Measurements from ENCODE around the gene PDXP.

Gene PDXP

GRCh38 chr22:37709445-37709765 lies 50.9 kb downstream of the PDXP start:
- DNase-seq (ENCODE audit: low spot score) = no peak
- no peak for TF ChIP-seq CTCF (IDR thresholded peaks at IDR 0.05; ENCODE audit: extremely low read depth, insufficient read depth, missing control alignments)
- in situ Hi-C loops (cut with MboI; ENCODE audit: low pct_unique_long_range_greater_than_20kb, low sequenced_read_pairs, unreplicated experiment) = no loop called here

GRCh38 chr22:37710675-37711074 lies 52.2 kb downstream of the PDXP start:
- no peak for DNase-seq (ENCODE audit: low spot score)
- in situ Hi-C loops (cut with MboI; ENCODE audit: low pct_unique_long_range_greater_than_20kb, low sequenced_read_pairs, unreplicated experiment) = no loop called here
- no peak for TF ChIP-seq CTCF (IDR thresholded peaks at IDR 0.05; ENCODE audit: extremely low read depth, insufficient read depth, missing control alignments)

GRCh38 chr22:37711490-37711889 lies 53.0 kb downstream of the PDXP start:
- in situ Hi-C loops (cut with MboI; ENCODE audit: low pct_unique_long_range_greater_than_20kb, low sequenced_read_pairs, unreplicated experiment) = no loop called here
- no peak for TF ChIP-seq CTCF (IDR thresholded peaks at IDR 0.05; ENCODE audit: extremely low read depth, insufficient read depth, missing control alignments)
- no peak for DNase-seq (ENCODE audit: low spot score)

- TF ChIP-seq CTCF (IDR thresholded peaks at IDR 0.05; ENCODE audit: extremely low read depth, insufficient read depth, missing control alignments) = no peak
- in situ Hi-C loops (cut with MboI; ENCODE audit: low pct_unique_long_range_greater_than_20kb, low sequenced_read_pairs, unreplicated experiment) = no loop called here
- DNase-seq (ENCODE audit: low spot score) = no peak
Measured at GRCh38 chr22:37713761-37714160, 55.2 kb downstream of the PDXP start.

GRCh38 chr22:37714634-37715033 lies 56.1 kb downstream of the PDXP start:
- TF ChIP-seq CTCF (IDR thresholded peaks at IDR 0.05; ENCODE audit: extremely low read depth, insufficient read depth, missing control alignments) = no peak
- in situ Hi-C loops (cut with MboI; ENCODE audit: low pct_unique_long_range_greater_than_20kb, low sequenced_read_pairs, unreplicated experiment) = no loop called here
- DNase-seq (ENCODE audit: low spot score) = no peak

GRCh38 chr22:37715760-37716159 lies 57.2 kb downstream of the PDXP start:
- in situ Hi-C loops (cut with MboI; ENCODE audit: low pct_unique_long_range_greater_than_20kb, low sequenced_read_pairs, unreplicated experiment) = no loop called here
- no peak for DNase-seq (ENCODE audit: low spot score)
- no peak for TF ChIP-seq CTCF (IDR thresholded peaks at IDR 0.05; ENCODE audit: extremely low read depth, insufficient read depth, missing control alignments)
